Activated gamma-delta T cell treated with anti-CD3 and anti-CD28 coated beads, Interleukin-2, amount 50 U/mL, for 16 hours (primary cell): Measurements from ENCODE around the gene AHNAK2.
A peak's percentile ranks its signal among the peaks of the same experiment; 100 is the strongest.

ENCODE experiments used
- DNase-seq: peaks from one replicate; pipeline ENCODE4 v3.0.0-alpha.2; 2020; ENCODE audit warnings: low read depth

The AHNAK2 gene

DNA sequence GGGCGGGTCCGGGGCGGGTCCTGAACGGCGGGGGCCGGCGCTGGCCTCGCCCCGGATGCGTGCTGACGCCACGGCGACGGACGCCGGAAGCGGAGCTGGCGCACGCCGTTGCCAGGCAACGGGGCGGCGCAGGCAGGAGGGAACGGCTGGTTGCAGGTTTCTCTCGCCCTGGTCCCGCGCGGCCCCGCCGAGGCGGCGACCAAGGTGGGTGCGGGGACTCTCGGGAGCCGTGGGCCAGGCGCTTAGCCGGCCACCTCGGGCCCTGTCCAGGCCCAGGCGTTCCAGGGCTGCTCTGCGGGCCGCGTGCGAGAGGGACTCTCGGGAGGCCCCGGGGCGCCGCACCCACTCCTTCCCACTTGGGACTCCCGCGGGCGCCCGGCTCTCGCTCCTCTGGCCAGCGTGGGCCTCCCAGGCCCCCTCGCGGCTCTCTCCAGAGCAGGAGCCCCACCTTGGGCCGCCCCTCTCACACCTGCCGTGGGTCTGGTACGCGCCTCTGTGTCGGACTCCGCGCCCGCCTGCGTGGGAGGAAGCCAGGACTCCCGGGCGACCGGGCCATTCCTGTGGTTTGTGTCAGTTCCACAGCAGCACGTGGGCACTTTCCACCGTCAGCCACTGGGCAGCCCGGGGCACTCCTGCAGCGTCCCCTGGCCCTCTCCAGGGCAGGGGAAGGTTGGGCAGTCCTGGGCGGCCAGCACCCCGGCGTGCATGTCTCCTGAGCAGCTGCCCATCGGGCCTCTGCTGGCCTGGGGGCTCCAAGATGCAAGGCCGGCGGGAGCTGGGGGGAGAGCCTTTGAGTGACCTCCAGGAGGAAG is 7.7 kb upstream of the AHNAK2 start, which contains the start of gene CLBA1:
CLBA1 (plus strand) TSS at position 114 of the 812 bp plus-strand sequence; CDS start at position 758, 644 bp downstream.
- DNase-seq = peak; percentile 77

DNA sequence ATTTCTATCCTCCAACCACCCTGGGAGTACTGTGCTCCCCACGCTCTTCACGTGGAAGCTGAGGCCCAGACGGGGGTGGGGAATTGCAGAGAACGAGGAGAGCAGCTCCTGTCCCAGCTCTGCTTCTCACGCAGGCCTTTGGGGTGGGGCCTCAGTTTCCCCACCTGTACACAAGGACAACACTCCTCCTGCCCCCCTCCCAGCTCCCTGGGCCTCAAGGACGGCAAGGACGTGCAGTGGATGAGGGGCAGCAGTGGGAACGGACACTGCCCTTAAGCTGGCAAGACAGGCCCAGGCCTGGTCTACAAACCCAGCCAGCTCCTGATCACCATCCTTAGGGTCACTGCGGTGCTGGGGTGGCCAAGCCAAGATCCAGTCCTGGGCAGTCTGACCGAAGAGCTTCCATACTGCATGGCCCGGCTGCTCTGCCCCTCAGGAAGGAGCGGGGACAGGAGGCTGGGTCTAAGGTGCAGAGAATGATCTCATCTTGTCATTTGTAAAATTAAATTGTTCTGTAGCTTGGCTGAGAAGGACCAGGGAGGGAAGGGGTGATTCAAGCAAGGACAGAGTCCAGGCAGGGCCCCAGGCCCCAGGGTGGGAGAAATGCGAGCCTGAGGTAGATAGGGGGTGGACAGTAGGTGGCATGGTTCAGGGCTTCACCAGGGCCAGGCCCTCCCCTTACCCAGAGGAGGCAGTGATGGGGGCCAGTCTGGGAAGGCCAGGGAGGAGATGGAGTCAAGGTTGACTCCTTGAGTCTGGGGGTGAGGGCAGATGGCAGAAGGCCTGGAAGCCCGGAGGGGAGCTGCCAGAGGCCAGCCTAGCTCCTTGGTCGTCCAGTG is 6.1 kb upstream of the AHNAK2 start:
- DNase-seq = no peak

DNA sequence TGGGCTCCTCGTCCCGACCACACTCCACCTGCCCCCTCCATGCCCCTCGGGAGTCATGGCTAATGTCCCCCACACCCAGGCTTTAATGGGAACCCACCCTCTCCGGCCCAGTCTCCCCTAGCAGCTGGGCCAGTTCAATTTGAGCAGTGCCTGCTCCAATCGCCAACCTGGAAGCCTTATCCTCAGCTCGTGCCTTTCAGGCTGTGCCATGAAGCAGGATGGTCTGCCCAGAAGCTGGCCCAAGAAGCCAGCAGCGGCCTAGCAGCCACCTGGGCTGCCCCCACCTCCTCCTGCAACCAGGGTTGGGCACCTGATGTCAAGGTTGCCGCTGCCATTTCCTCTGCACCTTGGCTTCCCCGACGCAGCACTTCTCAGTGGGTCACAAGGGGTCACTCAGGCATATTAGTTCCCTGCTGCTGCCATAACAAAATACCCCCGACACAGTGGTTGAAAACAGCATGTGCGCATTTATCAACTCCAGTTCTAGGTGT is 5.1 kb upstream of the AHNAK2 start:
- no peak for DNase-seq

DNA sequence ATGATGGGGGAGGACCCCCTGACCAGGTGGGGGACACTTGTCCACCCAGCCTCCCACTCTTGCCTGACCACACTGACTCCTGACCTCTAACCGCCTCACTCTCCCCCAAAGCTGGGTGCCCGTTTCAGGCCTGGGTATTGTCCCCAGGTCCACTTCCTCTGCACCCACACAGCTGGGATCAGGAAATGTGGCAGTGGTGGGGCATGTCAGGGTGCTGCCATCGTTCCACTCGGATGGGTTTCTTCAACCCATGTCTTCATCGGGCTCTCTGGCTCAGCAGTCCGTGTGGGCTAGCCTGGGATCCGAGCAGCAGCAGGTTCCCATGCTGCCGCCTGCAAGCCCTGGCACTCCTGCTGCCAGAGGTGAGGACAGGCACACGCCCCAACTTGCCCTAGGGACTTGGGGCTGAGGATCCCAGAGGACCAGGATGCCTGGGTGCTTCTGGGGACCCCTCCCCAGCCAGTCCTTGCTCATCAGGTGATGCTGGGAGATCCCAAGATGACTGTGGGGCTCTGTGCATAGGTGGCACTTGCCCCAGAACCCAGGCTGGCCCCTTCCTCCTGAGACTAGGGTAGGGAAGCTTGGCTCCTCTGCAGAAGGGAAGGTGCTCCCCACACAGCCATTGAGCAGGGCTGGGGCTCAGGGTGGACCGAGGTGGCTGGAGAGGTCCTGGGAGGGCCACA is 4.5 kb upstream of the AHNAK2 start:
- no peak for DNase-seq

DNA sequence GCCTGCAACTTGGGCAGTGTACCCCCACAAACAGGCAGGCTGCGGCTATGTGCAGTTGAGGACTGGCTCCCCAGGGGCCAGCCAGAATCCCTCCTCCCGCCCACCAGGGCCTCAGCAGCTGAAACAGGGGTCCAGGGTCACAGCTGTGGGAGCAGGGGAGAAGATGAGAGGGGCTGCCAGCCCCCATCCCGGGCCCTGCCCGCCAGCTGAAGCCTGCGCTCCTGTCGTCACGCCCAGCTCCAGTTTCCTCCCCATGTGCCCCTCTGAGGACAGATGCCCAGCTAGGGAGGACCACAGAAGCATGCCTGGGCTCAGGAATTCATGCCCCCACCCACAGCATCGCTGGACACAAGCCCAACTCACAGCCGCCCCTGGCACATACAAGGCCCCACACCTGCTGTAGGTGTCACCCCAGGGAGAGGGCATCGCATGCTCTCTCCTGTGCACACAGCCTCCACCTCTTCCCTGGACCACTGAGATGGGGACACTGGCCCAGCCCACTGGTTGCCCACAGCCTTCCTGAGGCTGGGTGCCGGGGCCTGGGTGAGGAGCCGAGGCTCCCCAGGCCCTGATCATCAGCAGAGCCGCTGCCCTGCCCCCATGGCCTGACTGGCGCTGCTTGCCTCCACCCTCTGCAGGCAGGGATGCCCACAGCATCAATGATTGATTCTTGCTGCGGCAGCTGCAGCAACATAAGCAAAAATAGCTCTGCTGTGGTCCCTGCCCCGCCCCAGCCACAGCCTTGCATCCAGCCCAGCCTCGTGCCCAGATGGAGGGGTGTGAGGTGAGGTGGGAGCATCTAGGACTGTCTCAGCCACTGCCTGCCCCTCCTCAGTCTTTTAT is 3.7 kb upstream of the AHNAK2 start:
- DNase-seq = no peak

DNA sequence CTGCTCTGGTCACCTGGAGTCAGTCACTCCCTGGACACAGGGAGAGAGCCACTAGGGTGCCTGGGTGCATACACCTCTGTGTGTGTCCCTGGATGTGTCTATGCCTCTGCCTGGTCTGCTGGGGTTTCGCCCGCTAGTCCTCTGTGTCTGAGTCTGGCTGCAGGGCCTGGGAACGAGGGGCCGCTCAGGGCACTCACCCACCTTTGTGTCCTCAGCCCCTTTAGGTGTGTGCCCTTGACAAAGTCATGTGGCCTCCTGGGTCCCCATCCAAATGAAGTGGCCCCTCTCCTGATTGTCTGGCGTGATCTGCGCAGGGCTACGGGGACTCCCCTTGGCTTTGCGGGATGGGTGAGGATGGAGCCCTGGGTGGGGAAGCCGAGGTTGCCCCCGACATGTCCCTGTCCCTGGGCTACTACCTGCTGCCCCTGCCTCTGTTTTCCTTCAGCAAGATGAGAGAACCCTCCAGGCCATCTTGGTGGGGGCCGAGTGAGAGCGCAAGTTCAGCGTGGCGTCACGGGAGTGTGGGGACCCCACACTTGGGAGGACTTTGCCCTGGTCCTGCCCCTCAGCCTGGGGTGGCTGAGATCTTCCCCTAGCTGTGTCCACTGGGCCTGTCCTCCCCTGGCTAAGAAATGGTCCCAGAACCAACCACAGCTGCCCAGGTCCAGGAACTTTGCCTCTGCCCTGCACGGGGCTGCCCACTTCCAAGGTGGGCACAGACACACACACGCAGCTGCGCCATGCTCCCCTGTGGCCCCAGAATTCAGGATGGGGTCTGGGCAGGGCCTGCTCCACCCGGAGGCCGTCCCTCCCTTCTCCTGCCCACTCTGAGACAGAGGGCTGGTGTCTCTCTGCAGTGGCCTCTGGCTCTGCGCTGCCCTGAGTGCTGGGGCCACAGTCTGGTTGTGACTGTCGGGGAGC is 2.7 kb upstream of the AHNAK2 start:
- DNase-seq = no peak

DNA sequence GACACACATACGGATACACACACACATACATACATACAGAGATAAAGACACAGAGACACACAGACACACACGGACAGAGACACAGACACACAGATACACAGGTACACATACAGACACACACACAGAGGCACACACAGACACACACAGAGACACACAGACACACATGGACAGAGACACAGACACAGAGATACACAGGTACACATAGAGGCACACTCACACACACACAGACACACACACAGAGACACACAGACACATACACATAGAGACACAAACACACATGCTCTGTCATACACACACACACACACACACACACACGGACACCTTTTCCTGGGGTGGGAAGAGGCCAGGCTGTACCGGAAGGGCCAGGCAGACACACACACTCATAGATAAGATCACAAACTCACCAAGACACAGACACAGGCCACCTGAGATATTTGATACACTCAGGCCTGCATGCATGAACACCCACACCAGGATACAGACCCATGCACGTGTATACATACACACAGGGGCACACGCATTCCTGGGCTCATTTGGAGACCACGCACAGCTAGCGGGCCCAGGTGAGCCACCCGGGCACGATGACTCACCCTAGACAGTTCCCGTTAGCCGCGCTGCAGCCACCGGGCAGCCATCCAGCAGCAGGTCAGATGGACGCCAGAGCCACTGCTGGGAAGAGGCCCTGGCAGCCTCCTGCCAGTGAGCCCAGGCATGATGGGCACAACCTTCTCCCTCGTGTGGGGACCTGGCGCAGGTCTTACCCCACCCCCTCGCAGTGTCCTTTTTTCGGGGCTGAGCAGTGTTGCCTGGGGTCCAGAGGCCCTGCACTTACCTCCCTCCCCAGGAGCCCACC is 1.8 kb upstream of the AHNAK2 start:
- DNase-seq = no peak

DNA sequence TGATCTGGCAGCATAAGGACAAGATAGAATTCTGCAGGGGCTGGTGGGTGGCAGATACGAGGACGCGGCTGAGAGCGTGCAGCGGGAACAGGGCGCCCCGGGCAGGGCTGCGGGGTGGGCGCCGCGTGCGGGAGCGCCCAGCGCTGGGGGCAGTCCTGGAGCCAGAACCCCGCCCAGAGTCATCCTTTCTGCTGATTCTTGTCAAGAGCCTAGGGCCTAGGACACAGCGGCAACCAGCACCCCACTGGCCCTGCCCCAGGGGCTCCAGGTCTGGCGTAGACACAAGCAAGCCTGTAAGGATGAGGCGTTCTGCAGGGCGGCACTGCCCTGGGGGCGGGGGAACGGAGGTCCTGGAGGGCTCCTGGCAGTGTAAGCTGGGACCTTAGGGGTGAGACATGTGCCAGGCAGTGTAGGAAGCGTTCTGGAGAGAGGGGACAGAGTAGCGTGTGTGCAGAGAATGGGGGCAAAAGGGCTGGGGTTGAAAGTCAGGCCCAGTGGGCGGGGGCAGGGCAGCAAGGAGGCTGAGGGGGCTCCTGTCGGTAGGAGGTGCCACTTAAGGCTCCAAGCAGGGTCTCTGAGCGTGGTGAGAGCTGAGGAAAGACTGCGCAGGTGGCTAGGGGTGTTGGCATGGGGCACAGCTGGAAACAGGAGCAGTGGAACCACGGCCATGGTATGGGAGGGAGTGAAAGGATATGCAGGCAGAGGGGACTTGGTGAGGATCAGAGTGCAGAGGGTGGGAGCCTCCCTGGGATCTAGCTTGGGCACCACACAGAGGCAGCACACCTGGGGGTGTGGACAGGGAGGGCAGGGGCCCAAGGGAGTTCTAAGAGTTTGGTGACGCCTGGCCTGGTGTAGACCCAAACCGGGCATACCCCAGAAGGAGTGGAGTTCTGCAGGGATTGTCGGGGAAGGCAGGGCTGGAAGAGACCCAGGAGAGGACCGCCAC is 845 bp upstream of the AHNAK2 start:
- DNase-seq = no peak

DNA sequence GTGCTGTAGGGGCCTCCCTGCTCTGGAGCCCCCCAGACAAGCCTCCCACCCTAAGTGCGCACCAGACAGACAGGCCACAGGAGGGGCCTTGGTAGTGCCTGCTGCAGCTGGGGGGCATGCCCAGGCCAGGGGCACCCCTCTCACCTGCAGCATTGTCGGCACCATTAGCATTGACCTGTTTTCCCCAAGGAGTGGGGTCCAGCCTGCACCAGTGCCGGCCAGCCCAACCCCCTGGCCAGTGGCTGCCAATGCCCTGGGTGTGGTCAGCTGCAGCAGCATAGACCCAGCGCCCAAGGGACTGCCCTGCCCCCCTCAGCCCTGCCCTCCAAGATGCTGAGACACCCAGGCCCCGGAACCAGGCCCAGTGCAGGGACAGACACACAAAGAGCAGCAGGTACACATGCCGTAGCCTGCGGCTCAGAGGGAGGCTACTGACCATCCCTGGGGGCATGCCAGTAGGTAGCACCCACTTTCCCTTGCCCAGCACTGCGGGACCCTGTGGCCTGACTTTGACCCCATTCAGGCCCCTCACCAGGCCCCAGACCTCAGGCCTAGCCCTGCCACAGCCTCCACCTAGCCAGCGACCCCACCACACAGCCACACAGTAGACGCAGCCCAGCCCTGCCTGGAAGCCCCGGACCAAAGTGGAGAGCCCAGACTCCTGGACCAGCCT is 1.0 kb downstream of the AHNAK2 start:
- no peak for DNase-seq

DNA sequence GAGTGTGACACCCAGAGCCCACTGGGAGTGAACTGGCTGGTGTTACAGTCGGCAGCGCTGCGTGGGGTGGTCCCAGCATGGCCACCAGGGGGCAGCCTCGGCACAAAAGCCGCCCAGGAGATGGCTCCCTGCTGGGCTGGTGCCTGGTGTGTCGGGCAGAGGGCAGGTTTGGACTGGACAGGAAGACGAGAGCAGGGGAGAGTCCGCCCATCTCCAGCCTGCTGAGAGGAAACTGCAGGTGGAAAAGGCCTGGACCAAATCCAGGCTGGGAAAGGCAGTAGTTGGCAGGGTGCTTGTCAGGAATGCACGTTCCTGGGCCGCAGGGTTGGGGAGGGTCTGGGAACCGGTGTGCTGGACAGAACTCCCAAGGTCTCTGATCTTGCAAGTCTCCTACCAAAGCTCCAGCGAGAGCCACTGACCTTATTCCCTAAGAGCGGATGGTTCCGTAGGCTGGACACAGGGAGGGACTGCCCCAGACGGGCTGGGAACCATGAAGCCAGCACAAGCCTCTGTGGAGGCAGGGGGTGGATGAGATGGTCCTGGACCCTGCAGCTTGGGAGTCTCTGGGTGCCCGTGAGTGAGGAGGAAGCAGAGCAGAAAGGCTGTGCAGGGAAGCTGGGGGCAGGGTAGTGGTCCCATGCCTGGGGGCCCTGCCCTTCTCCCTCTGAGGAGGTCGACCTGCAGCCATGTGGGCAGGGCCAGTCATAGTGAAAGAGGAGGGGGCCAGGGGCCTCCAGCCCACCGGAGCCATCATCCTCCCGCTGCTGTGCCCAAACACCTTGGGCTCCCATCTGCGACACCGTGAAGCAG is 1.8 kb downstream of the AHNAK2 start:
- peak; percentile 80 for DNase-seq

DNA sequence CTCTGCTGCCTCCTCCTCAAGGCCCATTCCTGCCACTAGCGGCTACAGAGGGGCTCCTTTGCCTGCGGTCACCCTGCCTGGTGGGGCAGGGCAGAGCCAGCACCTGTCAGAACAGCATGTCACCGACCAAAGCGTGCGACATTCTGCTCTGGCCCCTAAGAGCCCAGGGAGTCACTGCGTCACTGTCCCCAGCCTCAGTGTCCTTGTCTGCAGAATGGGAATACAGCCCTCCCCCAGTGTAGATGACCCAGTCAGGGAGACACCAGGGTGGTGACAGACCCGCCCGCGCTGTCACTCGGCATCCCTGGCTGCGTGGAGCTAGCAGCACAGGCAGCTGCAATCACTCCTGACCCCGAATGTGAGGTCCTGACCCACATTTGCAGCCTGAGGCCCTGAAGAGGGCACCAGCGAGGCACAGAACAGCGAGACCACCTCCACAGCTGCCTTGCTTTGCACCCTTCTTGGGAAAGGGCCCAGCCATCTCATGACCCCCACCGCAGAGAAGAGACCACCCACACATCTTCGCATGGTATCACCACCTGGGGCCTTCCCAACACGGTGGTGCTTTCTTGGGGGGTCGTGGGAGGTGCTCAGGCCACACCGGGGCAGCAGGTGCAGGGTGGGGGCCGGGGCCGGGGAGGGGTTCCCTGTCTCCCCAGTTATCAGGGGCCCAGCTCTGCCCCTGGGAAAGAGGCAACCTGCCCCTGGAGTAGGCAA is 2.5 kb downstream of the AHNAK2 start:
- no peak for DNase-seq

DNA sequence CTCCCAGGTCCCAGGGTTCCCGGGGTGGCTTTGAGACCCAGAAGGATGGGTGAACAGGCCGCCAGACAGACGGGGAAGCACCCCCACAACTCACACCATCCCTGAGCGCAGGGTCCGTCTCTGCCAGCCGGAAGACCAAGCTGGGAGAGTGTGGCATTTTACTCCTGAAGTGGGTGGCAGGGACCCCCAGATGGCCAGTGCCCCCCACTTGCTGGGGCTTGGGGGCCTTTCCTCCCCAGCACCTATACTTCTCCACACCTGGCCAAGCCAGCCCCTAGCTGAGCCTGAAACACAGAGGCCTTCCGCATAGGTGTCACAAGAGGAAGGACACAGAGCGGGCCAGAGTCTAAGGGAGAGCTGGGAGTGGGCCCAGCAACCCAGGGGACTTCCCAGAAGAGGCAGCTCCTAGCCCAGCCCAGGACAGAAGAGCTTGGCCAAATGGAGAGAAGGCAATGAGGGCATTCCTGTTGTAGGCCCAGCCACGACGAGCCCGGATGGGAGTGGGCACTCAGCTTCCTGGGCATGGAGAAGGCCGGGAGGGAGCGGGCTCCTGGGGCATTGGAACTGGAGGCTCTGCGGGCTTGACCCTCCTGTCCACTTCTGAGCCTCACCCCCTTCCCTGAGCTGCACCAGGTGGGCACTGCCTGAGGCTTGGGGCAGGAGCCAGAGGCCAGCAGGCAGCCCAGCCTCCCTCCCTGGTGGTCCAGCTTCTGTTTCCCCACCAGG is 3.3 kb downstream of the AHNAK2 start:
- DNase-seq = no peak

DNA sequence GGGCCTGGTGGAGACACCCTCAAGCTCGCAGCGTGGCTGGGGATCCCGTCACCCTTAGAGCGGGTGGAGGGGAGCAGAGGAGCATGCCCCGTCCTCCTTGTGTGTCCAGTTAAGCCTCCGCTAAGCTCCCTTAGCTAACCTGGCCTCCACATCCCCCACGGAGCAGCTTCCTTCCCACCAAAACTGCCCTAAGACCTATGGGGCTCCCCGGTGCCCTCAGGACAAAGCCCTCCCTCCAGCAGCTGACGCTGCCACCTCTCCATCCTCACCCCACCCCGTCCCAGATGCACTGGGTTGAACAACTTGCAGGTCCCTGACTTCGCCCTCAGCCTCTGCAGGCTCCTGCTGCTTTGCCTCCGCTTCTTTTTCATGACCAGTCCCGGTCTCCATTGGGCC is 4.0 kb downstream of the AHNAK2 start:
- DNase-seq = no peak

DNA sequence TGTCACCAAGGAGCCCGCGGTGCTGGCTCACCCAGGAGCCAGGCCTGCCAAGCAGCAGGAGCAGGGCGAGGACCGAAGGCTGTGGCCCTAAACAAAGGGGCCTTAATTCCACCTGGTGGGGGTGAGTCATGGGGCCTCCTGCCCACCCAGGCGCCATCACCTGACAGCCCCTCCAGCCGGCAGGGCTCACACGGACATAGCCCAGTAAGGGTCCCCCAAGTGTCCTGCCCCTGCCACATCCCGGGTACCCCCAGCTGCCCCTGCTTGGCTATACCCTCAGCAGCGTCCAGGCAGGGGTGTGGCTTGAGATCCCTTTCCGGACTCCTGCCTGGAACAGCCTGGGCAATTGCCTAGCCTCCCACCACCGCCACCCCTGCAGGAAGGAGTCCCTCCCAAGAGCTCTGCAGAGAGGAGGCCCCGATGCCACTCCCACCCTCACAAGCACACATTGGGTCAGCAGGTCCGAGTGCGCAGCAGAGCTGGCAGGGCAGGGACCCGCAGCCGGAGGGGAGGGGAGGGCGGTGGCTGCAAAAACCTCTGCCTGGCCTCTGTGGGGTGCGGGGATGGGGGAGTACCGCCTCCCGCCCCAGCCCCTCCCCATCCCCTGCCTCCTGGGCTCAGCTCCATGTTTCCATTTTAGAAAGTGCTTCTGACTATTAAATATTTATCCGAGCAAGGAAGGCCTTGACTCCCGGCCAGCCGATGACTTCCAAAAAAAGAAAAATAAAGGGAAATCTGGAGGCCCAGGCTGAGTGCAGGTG is 4.6 kb downstream of the AHNAK2 start:
- DNase-seq = no peak

DNA sequence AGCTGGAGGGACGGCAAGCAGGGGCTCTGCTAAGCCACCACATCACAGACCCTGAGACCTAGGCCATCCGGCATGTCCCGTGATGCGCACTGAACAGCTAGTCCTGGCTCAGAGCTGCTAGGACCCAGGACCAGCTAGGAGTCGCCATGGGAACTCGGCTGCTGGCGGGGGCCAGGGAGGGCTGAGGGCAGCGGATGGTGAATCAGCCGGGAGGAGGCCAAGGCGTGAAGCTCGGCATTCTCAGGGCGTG is 5.1 kb downstream of the AHNAK2 start:
- no peak for DNase-seq
